Kidney tubule cell (primary cell): ENCODE measurements around the gene PYCR2.

Experiments used
- DNase-seq: peaks from one replicate; pipeline ENCODE4 v3.0.0-alpha.2; 2018; ENCODE audit warnings: low spot score

Gene PYCR2

DNA sequence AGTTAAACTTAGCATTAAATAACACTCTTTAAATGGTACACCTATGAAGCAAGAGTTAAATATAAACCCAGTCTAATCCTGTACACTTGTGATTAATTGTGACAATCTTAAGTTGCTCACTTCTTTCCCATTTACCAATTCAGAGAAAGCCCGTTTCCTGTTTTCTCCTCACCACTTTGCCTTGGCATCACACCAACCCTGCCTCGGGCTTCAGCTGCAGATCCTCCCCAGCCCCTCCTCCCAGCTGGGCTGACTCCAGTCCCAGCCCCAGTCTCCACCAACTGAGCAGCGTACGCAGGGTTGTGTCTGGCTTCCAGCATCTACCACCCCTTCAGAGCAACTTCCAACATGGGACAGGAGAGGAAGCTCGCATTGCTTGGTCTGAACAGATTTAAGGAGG lies 4.1 kb downstream of the PYCR2 start:
- peak; percentile 85 for DNase-seq

- DNase-seq, result no peak
Measured at GRCh38 chr1:225918280-225918679, 5.8 kb downstream of the PYCR2 start.

DNA sequence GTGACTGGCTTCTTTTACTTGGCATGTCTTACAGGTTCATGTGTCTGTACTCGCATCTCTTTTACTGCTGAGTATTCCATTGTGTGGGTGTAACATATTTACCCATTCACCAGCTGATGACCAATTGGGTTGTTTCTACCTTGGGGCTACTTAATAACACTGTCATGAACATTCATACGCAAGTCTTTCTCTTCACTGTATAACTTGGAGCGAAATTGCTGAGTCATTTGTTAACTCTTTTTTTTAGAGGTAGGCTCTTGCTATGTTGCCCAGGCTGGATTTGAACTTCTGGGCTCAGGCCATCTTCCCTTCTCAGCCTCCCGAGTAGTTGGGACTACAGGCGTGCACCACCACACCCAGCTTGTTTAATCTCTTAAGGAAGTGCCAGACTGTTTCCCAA lies 6.5 kb downstream of the PYCR2 start:
- no peak for DNase-seq

- DNase-seq, result no peak
Measured at GRCh38 chr1:225917101-225917500, 6.9 kb downstream of the PYCR2 start.

GRCh38 chr1:225915538-225915991 lies 8.5 kb downstream of the PYCR2 start:
- DNase-seq, result no peak

- no peak for DNase-seq
Measured at GRCh38 chr1:225914947-225915346, 9.1 kb downstream of the PYCR2 start.

- DNase-seq, result no peak
Measured at GRCh38 chr1:225914391-225914790, 9.7 kb downstream of the PYCR2 start.

DNA sequence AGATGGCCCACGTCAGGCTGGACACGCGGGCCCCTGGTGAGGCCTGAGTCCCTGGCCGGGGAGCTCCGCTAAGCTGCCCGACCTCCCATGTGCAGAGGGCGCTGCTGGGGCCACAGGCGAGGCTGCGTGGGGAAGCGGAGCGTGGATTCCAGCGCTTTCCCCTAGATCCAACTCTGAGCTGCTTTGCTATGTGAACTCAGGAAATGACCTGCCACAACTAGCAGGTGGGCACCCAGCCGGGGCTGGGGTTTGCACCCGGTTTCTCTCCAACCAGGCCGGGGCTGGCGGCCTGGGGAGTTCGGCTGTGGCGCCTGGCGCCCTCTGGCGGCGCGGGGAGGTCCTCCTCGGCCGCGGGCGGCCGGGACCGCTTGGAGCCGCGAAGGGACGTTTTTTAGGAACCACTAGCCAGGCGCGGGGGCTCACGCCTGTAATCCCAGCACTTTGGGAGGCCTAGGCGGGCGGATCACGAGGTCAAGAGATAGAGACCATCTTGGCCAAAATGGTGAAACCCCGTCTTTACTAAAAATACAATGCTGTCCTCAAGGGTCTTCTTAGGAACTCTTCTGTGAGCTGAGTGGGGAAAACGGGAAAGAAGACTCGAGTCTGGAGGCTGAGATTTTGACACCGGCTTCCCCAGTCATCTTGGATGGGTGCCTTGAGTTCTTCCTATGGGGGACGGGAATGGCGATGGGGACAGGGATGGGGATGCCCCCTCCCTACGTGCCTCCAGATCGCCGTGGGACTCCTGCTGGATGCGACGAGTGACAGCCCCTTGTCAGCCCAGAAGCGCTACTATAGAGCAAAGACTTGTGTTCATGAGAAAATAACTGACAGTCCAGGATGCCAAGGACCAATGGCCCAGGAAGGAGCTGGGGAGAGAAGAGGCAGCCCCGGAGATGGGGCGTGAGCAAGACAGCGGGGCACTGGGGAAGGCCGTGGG lies 12.6 kb downstream of the PYCR2 start:
- DNase-seq, result peak; percentile 62

GRCh38 chr1:225909477-225909876 lies 14.6 kb downstream of the PYCR2 start:
- DNase-seq, result no peak

- DNase-seq, result no peak
Measured at GRCh38 chr1:225908773-225909172, 15.3 kb downstream of the PYCR2 start.

GRCh38 chr1:225908013-225908640 lies 15.9 kb downstream of the PYCR2 start:
- DNase-seq, result no peak

DNA sequence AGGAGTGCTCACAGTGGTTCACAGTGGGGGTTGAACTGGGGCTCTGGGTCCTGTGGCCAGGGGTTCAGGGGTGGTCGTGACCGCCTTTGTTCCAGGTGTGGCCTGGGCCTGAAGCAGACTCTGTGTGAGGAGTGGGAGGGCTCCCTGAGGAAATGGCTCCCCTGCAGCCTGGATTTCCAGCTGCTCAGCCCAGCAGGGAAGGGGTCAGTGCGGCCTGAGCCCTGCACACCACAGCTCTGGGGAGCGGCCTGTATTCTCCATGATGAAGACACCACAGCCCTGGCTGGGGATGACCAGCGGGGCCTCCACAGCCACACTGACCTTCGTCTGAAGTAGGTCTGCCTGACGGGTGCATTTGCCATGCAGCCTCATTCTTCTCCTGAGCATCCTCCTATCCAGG lies 16.7 kb downstream of the PYCR2 start:
- no peak for DNase-seq

DNA sequence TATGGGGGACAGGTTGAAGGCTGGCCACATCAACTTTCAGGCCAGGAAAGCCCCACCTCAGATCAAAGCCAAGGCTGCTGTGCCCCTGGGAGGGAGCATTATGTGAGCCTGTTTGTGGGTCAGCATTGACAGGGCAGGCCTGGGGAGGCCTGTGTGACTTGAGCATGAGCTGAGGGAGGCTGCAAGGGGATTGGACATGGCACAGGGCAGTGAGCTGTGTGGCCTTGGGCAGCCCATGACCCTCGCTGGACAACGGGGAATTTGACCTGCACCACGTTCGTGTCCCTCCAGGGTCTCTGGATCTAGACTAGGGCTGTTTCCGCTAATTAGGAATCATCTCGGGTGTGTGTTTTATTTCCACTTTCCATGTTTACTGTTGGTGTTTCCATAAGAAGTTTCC lies 17.6 kb downstream of the PYCR2 start:
- DNase-seq, result no peak

DNA sequence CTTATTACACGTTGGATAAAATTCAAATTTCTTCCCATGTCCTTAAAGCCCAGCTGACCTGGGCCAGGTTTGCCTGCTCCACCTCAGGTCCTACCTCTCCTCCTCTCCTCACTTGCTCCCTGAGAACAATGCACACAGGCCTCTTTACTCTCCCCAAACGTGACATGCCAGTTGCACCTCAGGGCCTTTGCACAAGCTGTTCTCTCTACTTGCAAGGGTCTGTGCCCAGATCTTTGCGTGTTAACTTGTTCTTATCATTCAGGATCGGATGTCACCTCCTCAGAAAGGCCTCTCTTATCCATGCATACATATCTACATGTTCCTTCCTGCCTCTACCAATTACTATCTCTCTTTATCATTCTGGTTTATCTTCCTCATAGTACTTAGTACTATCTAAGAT lies 20.4 kb downstream of the PYCR2 start:
- no peak for DNase-seq

DNA sequence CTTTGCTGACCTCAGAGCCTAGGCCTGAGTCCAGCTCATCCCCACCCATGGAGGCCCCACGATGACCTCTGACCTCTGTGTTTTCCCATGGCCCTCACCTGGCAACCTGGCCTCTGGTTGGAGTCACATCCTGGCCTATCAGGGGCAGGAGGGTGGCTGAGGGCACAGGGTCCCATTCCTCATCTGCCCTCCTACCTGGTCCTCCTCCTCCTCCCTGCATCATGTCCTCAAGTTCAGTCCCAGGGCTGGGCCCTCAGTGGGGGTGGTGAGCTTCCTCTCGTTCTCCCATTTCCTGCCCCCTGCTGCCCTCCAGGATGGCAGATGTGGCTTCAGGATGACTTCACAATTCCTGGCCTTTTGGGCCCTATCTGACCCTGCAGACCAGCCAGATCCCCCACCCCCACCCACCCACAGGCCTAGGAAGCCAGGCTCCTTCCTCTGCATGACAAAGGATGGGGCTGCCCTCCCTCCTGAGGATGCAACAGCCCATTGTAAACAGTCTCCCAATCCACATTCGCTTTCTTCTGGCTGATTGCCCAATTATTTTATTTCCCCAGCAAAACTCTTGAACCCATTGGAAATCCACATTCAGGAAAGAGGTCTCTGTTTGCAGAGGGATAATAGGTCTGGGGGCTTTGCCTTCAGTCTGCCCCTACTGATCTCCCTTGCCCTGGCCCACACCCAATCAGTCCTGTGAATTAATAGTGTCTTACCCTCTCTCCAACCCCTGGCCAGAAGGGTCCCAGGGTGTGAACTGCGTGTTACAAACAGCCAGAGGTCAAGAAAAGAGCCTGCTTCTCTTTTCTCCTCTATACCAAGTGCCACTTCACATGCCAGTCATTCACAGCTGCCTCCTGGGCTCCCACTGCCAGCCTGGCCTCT lies 24.8 kb downstream of the PYCR2 start:
- no peak for DNase-seq

- DNase-seq, result no peak
Measured at GRCh38 chr1:225897595-225898514, 26.2 kb downstream of the PYCR2 start.

- DNase-seq, result peak; percentile 89
Measured at GRCh38 chr1:225896937-225897549, 27.0 kb downstream of the PYCR2 start.

DNA sequence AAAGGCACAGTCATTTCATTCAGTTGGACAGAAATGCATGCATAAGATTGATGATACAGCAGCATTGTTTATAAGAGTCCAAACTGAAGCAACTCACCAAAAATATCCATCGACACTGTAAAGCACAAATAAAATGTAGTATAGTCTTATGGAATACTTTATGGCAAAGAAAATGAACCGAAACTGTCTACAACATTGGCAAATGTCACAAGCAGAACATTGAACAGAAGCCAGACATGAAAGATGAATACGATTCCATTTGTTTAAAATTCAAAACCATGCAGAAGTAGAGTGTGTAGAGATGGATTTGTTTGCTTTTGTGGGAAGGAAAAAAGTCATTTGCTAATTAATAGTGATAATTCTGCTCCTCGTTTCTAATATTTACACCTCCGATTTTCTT lies 27.6 kb downstream of the PYCR2 start:
- no peak for DNase-seq

- DNase-seq, result no peak
Measured at GRCh38 chr1:225892307-225892706, 31.7 kb downstream of the PYCR2 start.

- DNase-seq, result peak; percentile 26
Measured at GRCh38 chr1:225891229-225891972, 32.6 kb downstream of the PYCR2 start.
